GDM1 (cell line): ENCODE measurements around the gene COP1.

Experiments used
- DNase-seq: peaks from one replicate; lab custom pipeline; 2025; lab: John Stamatoyannopoulos, UW

Gene COP1

GRCh38 chr1:176199707-176200106 lies 7.4 kb downstream of the COP1 start:
- DNase-seq = no peak

GRCh38 chr1:176198413-176198812 lies 8.7 kb downstream of the COP1 start:
- DNase-seq = no peak

GRCh38 chr1:176196728-176197127 lies 10.4 kb downstream of the COP1 start:
- no peak for DNase-seq

GRCh38 chr1:176195547-176195946 lies 11.5 kb downstream of the COP1 start:
- no peak for DNase-seq

- no peak for DNase-seq
Observed at GRCh38 chr1:176193663-176194062, 13.4 kb downstream of the COP1 start.

- no peak for DNase-seq
Observed at GRCh38 chr1:176193023-176193422, 14.1 kb downstream of the COP1 start.

- no peak for DNase-seq
Observed at GRCh38 chr1:176188604-176189003, 18.5 kb downstream of the COP1 start.

GRCh38 chr1:176187001-176187400 lies 20.1 kb downstream of the COP1 start:
- DNase-seq = no peak

GRCh38 chr1:176183618-176184017 lies 23.5 kb downstream of the COP1 start:
- DNase-seq = no peak

- DNase-seq = no peak
Observed at GRCh38 chr1:176178316-176178715, 28.8 kb downstream of the COP1 start.

GRCh38 chr1:176177764-176178163 lies 29.3 kb downstream of the COP1 start:
- DNase-seq = no peak

GRCh38 chr1:176174108-176174507 lies 33.0 kb downstream of the COP1 start:
- DNase-seq = no peak

- DNase-seq = no peak
Observed at GRCh38 chr1:176172215-176172614, 34.9 kb downstream of the COP1 start.

GRCh38 chr1:176167210-176167609 lies 39.9 kb downstream of the COP1 start:
- no peak for DNase-seq

- DNase-seq = no peak
Observed at GRCh38 chr1:176165573-176165972, 41.5 kb downstream of the COP1 start.

GRCh38 chr1:176164014-176164678 lies 42.9 kb downstream of the COP1 start:
- DNase-seq = no peak

- DNase-seq = no peak
Observed at GRCh38 chr1:176159993-176160392, 47.1 kb downstream of the COP1 start.

GRCh38 chr1:176157995-176158394 lies 49.1 kb downstream of the COP1 start:
- no peak for DNase-seq

- no peak for DNase-seq
Observed at GRCh38 chr1:176149939-176150807, 56.9 kb downstream of the COP1 start.

GRCh38 chr1:176144526-176144925 lies 62.6 kb downstream of the COP1 start:
- DNase-seq = no peak

- DNase-seq = no peak
Observed at GRCh38 chr1:176142973-176143372, 64.1 kb downstream of the COP1 start.

GRCh38 chr1:176141449-176141848 lies 65.6 kb downstream of the COP1 start:
- no peak for DNase-seq

- DNase-seq = no peak
Observed at GRCh38 chr1:176136891-176137290, 70.2 kb downstream of the COP1 start.

- DNase-seq = no peak
Observed at GRCh38 chr1:176134666-176135065, 72.4 kb downstream of the COP1 start.
